Lower leg skin (tissue), 3 donors: ENCODE measurements around the gene ZP3.

Experiments
- CTCF ChIP-seq, 3 donors: fragments of 450-650 bp; IDR thresholded peaks; one replicate each; pipeline ENCODE4 v1.5.1; 2016; ENCODE audit warnings: antibody characterized with exemption in 3 of 3, mild to moderate bottlenecking in 3 of 3, moderate library complexity in 2 of 3
- POLR2A ChIP-seq, 2 donors: fragments of 450-650 bp; IDR thresholded peaks; one replicate each; pipeline ENCODE4 v1.6.1; 2016 to 2017; ENCODE audit warnings: antibody characterized with exemption in 2 of 2, mild to moderate bottlenecking in 1 of 2, moderate library complexity in 1 of 2

- TF ChIP-seq CTCF (IDR thresholded peaks at IDR 0.05): no peak
- TF ChIP-seq POLR2A (IDR thresholded peaks at IDR 0.05): no peak
Observed at GRCh38 chr7:76386691-76387260, 38.0 kb upstream of the ZP3 start.
